Ovary (tissue), 3 donors: ENCODE results near the gene ADGRG1.

Source experiments
- POLR2A ChIP-seq: fragments of 450-650 bp; IDR thresholded peaks from one replicate; pipeline ENCODE4 v1.6.1; 2017; ENCODE audit warnings: antibody characterized with exemption, mild to moderate bottlenecking, moderate library complexity
- TF ChIP-seq, protein P1 (sequence below), 3 donors: fragments of 450-650 bp in 2 of 3; fragments of 200-600 bp in 1 of 3; IDR thresholded peaks; one replicate each; pipeline versions ENCODE4 v1.5.1 to v1.8.0; 2016 to 2022; ENCODE audit warnings: antibody characterized with exemption in 3 of 3, mild to moderate bottlenecking in 1 of 3
- donor health status: DM: no; HTN: no; CAD: no.

DNA sequence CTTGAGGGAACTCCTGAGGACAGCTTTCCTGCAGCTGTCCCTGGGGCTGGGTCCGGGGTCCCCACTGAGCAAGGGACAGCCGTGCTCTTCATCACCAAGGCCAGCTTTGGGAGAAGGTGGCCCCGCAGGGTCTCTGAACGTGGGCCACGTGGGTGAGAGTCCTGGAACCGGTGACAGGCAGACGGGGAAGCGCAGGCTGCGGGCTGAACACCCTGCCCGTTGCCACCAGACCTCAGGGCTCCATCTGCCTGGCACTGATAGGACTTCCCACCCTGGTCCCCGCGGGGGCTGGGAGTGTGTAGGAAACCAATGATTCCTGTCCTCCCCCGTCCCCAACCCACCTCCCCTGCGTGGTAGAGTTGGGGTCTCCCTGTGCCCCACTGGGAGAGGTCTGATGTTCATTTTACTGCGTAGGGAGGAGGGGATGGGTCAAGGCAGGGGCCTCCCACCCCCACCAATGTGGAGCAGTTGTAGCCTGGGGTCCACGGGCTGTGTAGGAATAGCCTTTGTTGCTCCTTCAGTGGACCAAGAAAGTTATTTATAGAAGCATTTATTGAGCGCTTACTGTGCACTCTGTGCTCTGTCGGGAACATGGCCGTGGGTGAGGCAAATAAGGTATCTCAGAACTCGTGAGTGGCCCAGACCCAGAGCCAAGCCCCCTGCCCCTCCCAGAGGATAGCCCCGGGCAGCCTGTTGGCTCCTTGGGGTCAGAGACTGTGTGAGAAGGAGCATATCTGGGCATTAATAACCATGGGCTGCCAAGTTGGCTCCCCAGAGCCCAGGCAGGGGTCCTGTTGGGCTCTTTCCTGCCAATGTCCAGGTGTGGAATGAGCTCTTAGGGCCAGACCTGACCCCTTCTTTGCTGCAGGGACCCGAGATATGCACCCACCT is 1.3 kb downstream of the ADGRG1 start:
- TF ChIP-seq, protein P1, sequence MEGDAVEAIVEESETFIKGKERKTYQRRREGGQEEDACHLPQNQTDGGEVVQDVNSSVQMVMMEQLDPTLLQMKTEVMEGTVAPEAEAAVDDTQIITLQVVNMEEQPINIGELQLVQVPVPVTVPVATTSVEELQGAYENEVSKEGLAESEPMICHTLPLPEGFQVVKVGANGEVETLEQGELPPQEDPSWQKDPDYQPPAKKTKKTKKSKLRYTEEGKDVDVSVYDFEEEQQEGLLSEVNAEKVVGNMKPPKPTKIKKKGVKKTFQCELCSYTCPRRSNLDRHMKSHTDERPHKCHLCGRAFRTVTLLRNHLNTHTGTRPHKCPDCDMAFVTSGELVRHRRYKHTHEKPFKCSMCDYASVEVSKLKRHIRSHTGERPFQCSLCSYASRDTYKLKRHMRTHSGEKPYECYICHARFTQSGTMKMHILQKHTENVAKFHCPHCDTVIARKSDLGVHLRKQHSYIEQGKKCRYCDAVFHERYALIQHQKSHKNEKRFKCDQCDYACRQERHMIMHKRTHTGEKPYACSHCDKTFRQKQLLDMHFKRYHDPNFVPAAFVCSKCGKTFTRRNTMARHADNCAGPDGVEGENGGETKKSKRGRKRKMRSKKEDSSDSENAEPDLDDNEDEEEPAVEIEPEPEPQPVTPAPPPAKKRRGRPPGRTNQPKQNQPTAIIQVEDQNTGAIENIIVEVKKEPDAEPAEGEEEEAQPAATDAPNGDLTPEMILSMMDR (IDR thresholded peaks at IDR 0.05), result no peak
- no peak for TF ChIP-seq POLR2A
